ENCODE measurements around the gene TOM1L2. TPM values are rescaled to one million over a fixed set of nuclear protein-coding genes. Genes with fewer than 3 reads are reported as not detected.

Gene TOM1L2
- polyA plus RNA-seq, 1 experiment, result 25.5 TPM

DNA sequence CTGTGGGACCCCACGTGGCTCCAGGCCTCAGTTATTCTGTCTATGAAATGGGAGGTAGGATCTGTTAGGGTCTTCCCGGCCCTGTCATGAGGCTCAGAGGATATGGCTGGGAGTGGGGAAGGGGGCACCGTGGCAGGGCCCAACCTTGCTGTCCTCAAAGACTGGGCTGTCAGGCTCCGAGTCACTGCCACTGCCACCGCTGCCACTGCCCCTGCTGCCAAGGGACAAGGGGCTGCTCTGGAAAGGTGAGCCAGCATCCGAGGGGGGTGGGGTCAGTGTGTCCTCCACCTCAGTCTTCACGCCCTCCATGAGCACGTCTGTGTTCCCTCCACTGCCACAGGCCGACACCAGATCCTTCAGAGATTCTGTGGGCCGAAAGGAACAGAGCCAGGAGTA lies 154.7 kb downstream of the TOM1L2 start:
- H3K27me3 ChIP-seq (ENCODE audit: control insufficient read depth, insufficient read depth, low read length), result no peaks in the 10 kb centered on the region
- ChIA-PET CTCF (interaction anchor here (0.6 kb wide), 1 partner anchor 43 kb away, joined by 3 read pairs; no protein-coding TSS in a partner anchor), POLR2A (no interaction called here)
- no peak overlapping the region for H3K27ac ChIP-seq (ENCODE audit: low read depth, low read length)
- TF ChIP-seq, protein P1, sequence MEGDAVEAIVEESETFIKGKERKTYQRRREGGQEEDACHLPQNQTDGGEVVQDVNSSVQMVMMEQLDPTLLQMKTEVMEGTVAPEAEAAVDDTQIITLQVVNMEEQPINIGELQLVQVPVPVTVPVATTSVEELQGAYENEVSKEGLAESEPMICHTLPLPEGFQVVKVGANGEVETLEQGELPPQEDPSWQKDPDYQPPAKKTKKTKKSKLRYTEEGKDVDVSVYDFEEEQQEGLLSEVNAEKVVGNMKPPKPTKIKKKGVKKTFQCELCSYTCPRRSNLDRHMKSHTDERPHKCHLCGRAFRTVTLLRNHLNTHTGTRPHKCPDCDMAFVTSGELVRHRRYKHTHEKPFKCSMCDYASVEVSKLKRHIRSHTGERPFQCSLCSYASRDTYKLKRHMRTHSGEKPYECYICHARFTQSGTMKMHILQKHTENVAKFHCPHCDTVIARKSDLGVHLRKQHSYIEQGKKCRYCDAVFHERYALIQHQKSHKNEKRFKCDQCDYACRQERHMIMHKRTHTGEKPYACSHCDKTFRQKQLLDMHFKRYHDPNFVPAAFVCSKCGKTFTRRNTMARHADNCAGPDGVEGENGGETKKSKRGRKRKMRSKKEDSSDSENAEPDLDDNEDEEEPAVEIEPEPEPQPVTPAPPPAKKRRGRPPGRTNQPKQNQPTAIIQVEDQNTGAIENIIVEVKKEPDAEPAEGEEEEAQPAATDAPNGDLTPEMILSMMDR (IDR thresholded peaks at IDR 0.05; ENCODE audit: low read depth, low read length), result no peak
- DNase-seq (ENCODE audit: low read depth, low spot score), result no peak
- H3K4me3 ChIP-seq (ENCODE audit: low read depth, low read length), result no peak overlapping the region
- H3K9me3 ChIP-seq (ENCODE audit: control insufficient read depth, insufficient read depth, low read length), result no peaks in the 10 kb centered on the region

DNA sequence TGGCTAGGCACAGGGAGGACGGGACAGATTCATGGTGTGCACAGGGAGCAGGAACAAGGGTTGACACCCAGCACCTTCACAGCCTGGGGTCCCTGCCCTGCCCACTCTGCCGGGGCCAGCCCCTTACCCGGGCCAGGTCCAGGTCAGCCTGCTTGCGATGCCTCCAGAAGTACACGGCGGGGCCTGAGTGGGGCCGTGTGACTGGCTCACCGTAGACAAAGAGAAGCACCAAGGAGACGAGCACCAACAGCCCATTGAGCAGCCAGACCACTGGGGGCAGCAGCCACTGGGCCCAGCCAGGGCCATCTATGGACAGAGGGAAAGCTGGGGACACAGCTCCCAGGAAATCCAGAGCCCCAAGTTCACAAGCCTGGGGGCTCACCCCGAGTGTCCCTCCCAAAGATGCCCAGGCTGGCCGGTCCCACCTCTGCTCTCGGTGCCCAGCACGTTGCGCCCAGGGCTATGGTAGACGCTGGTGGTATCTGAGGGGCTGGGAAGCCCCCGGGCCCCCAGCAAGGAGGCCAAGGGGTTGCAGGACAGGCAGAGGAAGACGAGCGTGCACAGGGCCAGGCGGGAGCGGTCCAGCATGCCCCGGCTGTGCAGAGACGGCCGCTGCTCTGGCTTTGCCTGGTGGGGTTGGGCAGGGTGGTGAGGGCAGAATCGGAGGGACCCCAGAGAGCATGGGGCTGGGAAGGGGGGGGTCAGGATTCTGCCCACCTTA lies 155.2 kb downstream of the TOM1L2 start:
- H3K27me3 ChIP-seq (ENCODE audit: control insufficient read depth, insufficient read depth, low read length), result no peaks in the 10 kb centered on the region
- POLR2A ChIA-PET, result no interaction called here
- H3K9me3 ChIP-seq (ENCODE audit: control insufficient read depth, insufficient read depth, low read length), result no peaks in the 10 kb centered on the region
- TF ChIP-seq, protein P1 (IDR thresholded peaks at IDR 0.05; ENCODE audit: low read depth, low read length), result 0 out of 2 replicates have a peak, but pooled peaks have one; percentile 10
- no peak for DNase-seq (ENCODE audit: low read depth, low spot score)
- H3K4me3 ChIP-seq (ENCODE audit: low read depth, low read length), result no peak overlapping the region
- H3K27ac ChIP-seq (ENCODE audit: low read depth, low read length), result no peak overlapping the region
- CTCF ChIA-PET, result no interaction called here

DNA sequence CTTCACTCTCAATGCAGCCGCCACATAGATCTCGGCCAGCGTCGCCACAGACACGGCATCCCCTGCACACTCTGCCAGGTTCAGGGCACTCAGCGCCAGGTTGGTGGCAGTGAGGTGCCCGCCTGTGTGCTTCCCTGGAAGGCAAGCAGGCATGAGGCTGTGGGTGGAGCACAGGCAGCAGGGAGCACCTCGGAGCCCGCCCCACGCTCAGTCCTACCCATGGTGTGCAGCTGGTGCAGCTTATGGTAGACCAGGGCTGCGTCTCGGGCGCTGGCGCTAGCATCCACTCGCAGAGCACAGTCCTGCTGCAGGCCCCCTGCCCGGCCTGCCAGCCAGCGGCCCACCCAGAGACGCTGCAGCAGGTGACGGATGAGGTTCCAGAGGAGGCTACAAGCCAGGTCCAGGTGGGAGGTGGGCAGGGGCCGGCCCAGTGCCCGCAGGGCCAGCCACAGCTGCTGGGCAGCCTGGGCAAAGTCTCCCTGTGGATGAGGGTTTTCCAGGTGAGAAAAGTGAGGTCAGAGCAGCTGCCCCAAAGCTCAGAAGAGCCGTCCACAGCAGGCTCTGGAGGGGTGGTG lies 155.9 kb downstream of the TOM1L2 start:
- DNase-seq (ENCODE audit: low read depth, low spot score), result no peak
- no peaks in the 10 kb centered on the region for H3K27me3 ChIP-seq (ENCODE audit: control insufficient read depth, insufficient read depth, low read length)
- POLR2A ChIA-PET, result no interaction called here

DNA sequence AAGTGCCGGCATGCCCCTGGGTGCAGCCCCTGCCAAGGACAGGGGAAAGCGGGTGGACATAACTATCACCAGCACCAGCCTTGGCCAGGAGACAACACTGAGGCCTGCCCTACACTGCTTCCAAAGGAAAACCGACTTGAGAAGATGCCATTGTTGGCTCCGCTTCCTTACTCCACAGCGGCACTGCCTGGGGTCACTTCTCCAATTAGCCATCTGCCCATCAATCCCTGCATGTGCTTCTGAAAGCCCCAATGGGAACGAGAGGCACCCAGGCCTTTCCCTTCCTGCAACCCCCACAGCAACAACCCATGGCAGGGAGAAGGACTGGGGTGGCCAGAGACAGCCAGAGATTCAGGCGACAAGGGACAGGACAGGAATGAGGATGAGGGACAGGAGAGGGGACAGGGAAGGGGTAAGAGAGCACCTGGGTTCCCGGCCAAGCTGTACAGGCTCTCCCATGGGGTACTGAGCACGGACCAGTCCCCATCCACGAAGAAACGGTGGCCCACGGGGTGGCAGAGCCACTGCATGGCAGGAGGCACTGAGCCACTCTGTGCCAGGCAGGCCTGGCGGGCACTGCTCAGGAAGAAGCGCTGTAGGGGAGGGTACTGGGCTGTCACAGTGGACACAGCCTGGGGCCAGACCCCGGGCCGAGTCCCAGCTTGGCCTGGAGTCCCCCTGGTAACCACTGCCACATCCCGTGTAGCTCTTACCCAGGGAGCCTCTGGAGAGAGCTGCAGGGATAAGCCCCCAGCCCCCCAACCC lies 156.6 kb downstream of the TOM1L2 start:
- TF ChIP-seq, protein P1 (IDR thresholded peaks at IDR 0.05; ENCODE audit: low read depth, low read length), result no peak
- ChIA-PET CTCF (interaction anchor here (0.6 kb wide), 1 partner anchor 259 kb away, joined by 3 read pairs; no protein-coding TSS in a partner anchor), POLR2A (no interaction called here)
- DNase-seq (ENCODE audit: low read depth, low spot score), result no peak
- H3K9me3 ChIP-seq (ENCODE audit: control insufficient read depth, insufficient read depth, low read length), result no peaks in the 10 kb centered on the region; the same call in 1 of the 2 replicates
- no peak overlapping the region for H3K27ac ChIP-seq (ENCODE audit: low read depth, low read length)
- no peaks in the 10 kb centered on the region for H3K27me3 ChIP-seq (ENCODE audit: control insufficient read depth, insufficient read depth, low read length)
- H3K4me3 ChIP-seq (ENCODE audit: low read depth, low read length), result no peak overlapping the region

More for the DNA sequence above, 155.9 kb downstream of the TOM1L2 start:
- TF ChIP-seq, protein P1 (IDR thresholded peaks at IDR 0.05; ENCODE audit: low read depth, low read length), result no peak
- H3K4me3 ChIP-seq (ENCODE audit: low read depth, low read length), result no peak overlapping the region
- H3K9me3 ChIP-seq (ENCODE audit: control insufficient read depth, insufficient read depth, low read length), result no peaks in the 10 kb centered on the region
- CTCF ChIA-PET, result no interaction called here
- H3K27ac ChIP-seq (ENCODE audit: low read depth, low read length), result no peak overlapping the region

DNA sequence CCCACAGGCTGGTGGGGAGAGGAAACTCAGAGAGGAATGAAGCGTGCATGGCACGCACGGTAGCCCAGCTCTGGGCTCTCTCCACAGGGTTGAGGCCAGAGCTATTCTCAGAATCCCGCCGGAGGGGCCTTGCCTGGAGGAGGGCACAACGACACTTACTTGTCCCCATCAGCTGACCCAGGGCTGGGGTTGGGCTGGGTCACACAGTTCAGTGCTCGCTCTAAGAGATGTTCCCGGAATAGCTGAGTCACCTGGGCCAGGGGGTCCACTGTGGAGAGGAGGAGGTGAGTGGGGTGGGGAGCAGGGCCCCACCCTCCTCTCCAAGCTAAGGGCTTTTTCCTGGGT lies 157.2 kb downstream of the TOM1L2 start:
- no peak overlapping the region for H3K4me3 ChIP-seq (ENCODE audit: low read depth, low read length)
- no peak for DNase-seq (ENCODE audit: low read depth, low spot score)
- TF ChIP-seq, protein P1 (IDR thresholded peaks at IDR 0.05; ENCODE audit: low read depth, low read length), result no peak
- H3K27ac ChIP-seq (ENCODE audit: low read depth, low read length), result no peak overlapping the region
- CTCF ChIA-PET, result interaction anchor here (0.6 kb wide), 1 partner anchor 259 kb away, joined by 3 read pairs; no protein-coding TSS in a partner anchor
- POLR2A ChIA-PET, result no interaction called here
- no peaks in the 10 kb centered on the region for H3K27me3 ChIP-seq (ENCODE audit: control insufficient read depth, insufficient read depth, low read length)
- peaks cover 5% of the 10 kb centered on the region; the same call in 1 of the 2 replicates for H3K9me3 ChIP-seq (ENCODE audit: control insufficient read depth, insufficient read depth, low read length)

Measured in AG04450 (cell line).